ENCODE data around the gene LCMT2.
"Not testable (repeated sequence)": the region's sequence is repeated elsewhere in the genome, so short reads cannot be mapped to it uniquely, and the experiment has no call there.

Gene LCMT2

GRCh38 chr15:43302205-43302817 lies 28.1 kb downstream of the LCMT2 start, which contains the start of gene TGM7:
Gene TGM7, minus strand, starts transcription at chr15:43302255.
- TF ChIP-seq ZFX (IDR thresholded peaks at IDR 0.05; ENCODE audit: borderline replicate concordance) (no peak), CTCF (IDR thresholded peaks at IDR 0.05) (no peak)
- H3K27ac ChIP-seq: no peak within 1 kb of the TSS

GRCh38 chr15:43299884-43300283 lies 30.5 kb downstream of the LCMT2 start:
- no peak overlapping the region for H3K27ac ChIP-seq
- TF ChIP-seq CTCF (IDR thresholded peaks at IDR 0.05): no peak
- no peak for TF ChIP-seq ZFX (IDR thresholded peaks at IDR 0.05; ENCODE audit: borderline replicate concordance)

- TF ChIP-seq ZFX (IDR thresholded peaks at IDR 0.05; ENCODE audit: borderline replicate concordance) (no peak), CTCF (IDR thresholded peaks at IDR 0.05) (no peak)
- no peak overlapping the region for H3K27ac ChIP-seq
These were observed 31.0 kb downstream of the LCMT2 start for GRCh38 chr15:43299411-43299810.

- no peak overlapping the region for H3K27ac ChIP-seq
- no peak for TF ChIP-seq ZFX (IDR thresholded peaks at IDR 0.05; ENCODE audit: borderline replicate concordance)
- TF ChIP-seq CTCF (IDR thresholded peaks at IDR 0.05): no peak
These were observed 36.2 kb downstream of the LCMT2 start for GRCh38 chr15:43294091-43294706.

- no peak for TF ChIP-seq CTCF (IDR thresholded peaks at IDR 0.05)
- TF ChIP-seq ZFX (IDR thresholded peaks at IDR 0.05; ENCODE audit: borderline replicate concordance): no peak
- no peak overlapping the region for H3K27ac ChIP-seq
These were observed 36.9 kb downstream of the LCMT2 start for GRCh38 chr15:43293432-43293831.

GRCh38 chr15:43292375-43293078 lies 37.8 kb downstream of the LCMT2 start:
- H3K27ac ChIP-seq: no peak overlapping the region
- TF ChIP-seq ZFX (IDR thresholded peaks at IDR 0.05; ENCODE audit: borderline replicate concordance): no peak
- TF ChIP-seq CTCF (IDR thresholded peaks at IDR 0.05): no peak

GRCh38 chr15:43289656-43290055 lies 40.7 kb downstream of the LCMT2 start:
- not testable (repeated sequence) for H3K27ac ChIP-seq

Data from 22Rv1 (cell line).